GM23248 (cell line): ENCODE data around the gene GALNT7. TPM values are rescaled to one million over a fixed set of nuclear protein-coding genes. Genes with fewer than 3 reads are reported as not detected.

ENCODE experiments used
- DNase-seq: peaks from one replicate; pipeline ENCODE4 v3.0.0-alpha.2; 2015
- H2AFZ ChIP-seq: fragments of 200-600 bp; sonication (generic); 2 replicates; pipeline ENCODE4 v1.6.1; 2016; ENCODE audit warnings: antibody characterized with exemption
- H3F3A ChIP-seq: fragments of 200-600 bp; sonication (generic); 2 replicates; pipeline ENCODE4 v1.6.1; 2016; ENCODE audit warnings: mild to moderate bottlenecking, antibody characterized with exemption, mixed run types; ENCODE audit not compliant: insufficient read depth
- H3K27ac ChIP-seq: fragments of 200-600 bp; sonication (generic); 2 replicates; pipeline ENCODE4 v1.5.1; 2016; ENCODE audit warnings: mild to moderate bottlenecking
- H3K27me3 ChIP-seq: fragments of 200-600 bp; sonication (generic); replicated peaks from 2 replicates; pipeline ENCODE4 v1.6.1; 2016; ENCODE audit warnings: mild to moderate bottlenecking; ENCODE audit not compliant: insufficient read depth
- H3K36me3 ChIP-seq: fragments of 200-600 bp; sonication (generic); 2 replicates; pipeline ENCODE4 v1.6.1; 2016; ENCODE audit warnings: low read depth, mild to moderate bottlenecking
- H3K4me1 ChIP-seq: fragments of 200-600 bp; sonication (generic); 2 replicates; pipeline ENCODE4 v1.6.1; 2016; ENCODE audit warnings: mild to moderate bottlenecking; ENCODE audit not compliant: insufficient read depth
- H3K4me2 ChIP-seq: fragments of 200-600 bp; sonication (generic); one replicate; pipeline ENCODE4 v1.6.1; 2016; ENCODE audit warnings: mild to moderate bottlenecking; ENCODE audit not compliant: unreplicated experiment
- H3K4me3 ChIP-seq: fragments of 200-600 bp; sonication (generic); 2 replicates; pipeline ENCODE4 v1.5.1; 2016; ENCODE audit warnings: mild to moderate bottlenecking
- H3K79me2 ChIP-seq: fragments of 200-600 bp; sonication (generic); 2 replicates; pipeline ENCODE4 v1.6.1; 2016; ENCODE audit warnings: mild to moderate bottlenecking; ENCODE audit not compliant: insufficient read depth
- H3K9ac ChIP-seq: fragments of 200-600 bp; sonication (generic); 2 replicates; pipeline ENCODE4 v1.6.1; 2016; ENCODE audit warnings: mild to moderate bottlenecking
- H3K9me2 ChIP-seq: fragments of 200-600 bp; sonication (generic); 2 replicates; pipeline ENCODE4 v1.6.1; 2016; ENCODE audit warnings: mixed run types, mild to moderate bottlenecking, moderate library complexity; ENCODE audit not compliant: insufficient read depth
- H3K9me3 ChIP-seq: fragments of 200-600 bp; sonication (generic); one replicate; pipeline ENCODE4 v1.6.1; 2017; ENCODE audit warnings: low read depth
- H4K20me1 ChIP-seq: fragments of 200-600 bp; sonication (generic); 2 replicates; pipeline ENCODE4 v1.6.0; 2016; ENCODE audit not compliant: insufficient read depth
- EZH2 ChIP-seq: fragments of 200-600 bp; sonication (generic); IDR thresholded peaks from 2 replicates; pipeline ENCODE4 v1.6.1; 2018; ENCODE audit warnings: antibody characterized with exemption, mild to moderate bottlenecking; ENCODE audit not compliant: insufficient read depth, poor library complexity, severe bottlenecking
- EZH2phosphoT487 ChIP-seq: fragments of 200-600 bp; sonication (generic); IDR thresholded peaks from 2 replicates; pipeline ENCODE4 v1.6.1; 2018; ENCODE audit warnings: antibody characterized with exemption, moderate library complexity, mild to moderate bottlenecking, low read depth; ENCODE audit not compliant: insufficient read depth
- WGBS, 2 experiments: methylation state at CpG; one replicate each; pipeline ENCODE4 v1.1.6; 2015 to 2017; ENCODE audit warnings: low lambda C conversion rate in 2 of 2, low coverage in 1 of 2; ENCODE audit errors: missing lambda C conversion rate in 2 of 2; 5-methylcytosine and 5-hydroxymethylcytosine counted together
- in situ Hi-C: fragments of 300-500 bp; cut with MboI; formaldehyde crosslinking; loops from 2 replicates; pipeline ENCODE4 v1.15.0; 2020
- polyA plus RNA-seq: library from polyadenylated mRNA; unstranded; fragments of >200 nt; fragmentation: Nextera tagmentation; extraction: Ambion mirVana; gene quantifications from 2 replicates; pipeline ENCODE4 v1.2.1, GENCODE V29; 2016
- total RNA-seq: library from RNA; depleted of rRNA; stranded (reverse); fragments of >200 nt; shearing (Covaris generic); gene quantifications from 2 replicates; pipeline ENCODE4 v1.2.3, GENCODE V29; 2014

Gene GALNT7
- total and polyA plus RNA-seq, 2 experiments from 2014 or later = 5.8 to 13.1 TPM

DNA sequence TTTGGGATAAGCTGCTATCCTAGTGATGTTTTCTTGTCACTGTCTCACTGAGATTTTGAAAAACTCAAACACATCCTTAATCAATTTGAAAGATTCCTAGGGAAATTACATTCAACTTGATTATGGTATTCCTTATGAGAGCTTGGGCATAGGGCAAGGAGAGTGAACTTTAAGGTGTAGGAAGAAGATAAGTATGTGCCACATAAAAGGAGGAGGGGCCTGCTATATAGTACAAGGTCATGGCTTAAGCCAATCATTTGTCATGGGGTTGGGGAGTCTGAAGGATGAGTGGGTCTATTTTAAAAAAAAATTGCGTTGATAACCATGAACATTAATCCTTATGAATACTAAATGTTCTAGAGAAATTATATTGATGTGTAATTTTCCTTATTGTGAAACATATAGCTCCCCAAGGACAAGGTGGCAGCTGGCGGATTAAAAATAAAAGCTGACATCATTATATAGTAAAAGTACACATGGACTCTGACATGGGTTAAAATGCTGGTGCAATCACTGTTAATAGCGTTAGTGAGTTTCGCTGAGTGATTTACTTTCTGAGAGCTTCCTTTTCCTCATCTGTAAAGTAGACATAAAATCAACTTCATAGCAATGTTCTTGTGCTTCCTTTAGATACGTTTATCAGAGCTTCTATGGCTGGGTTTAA lies 17.4 kb downstream of the GALNT7 start:
- in situ Hi-C loops = no loop called here

DNA sequence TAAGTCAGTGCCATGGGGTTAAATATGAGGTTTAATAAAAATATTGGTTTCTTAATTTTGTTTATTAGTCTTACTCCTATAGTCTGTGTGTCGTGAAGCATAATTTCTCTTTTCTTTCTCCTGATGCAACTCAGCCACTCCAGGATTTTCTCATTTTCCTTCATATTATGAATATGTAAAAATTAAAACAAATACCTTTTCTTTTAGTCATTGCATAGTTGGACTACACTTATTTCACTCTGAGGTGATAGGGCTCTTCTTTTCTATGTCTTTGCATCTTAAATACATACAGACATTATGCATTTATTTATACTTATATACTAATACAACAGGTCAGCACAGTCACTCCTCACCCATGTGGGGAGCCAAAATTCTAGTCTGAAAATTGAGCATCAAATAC lies 19.1 kb downstream of the GALNT7 start:
- Histone ChIP-seq H4K20me1 (no peaks in the 10 kb centered on the region), H3K9me2 (no peaks in the 10 kb centered on the region), H3K36me3 (no peaks in the 10 kb centered on the region), H3K79me2 (no peaks in the 10 kb centered on the region), H3K27ac (no peak overlapping the region), H3K4me2 (no peak overlapping the region), H3K9me3 (no peaks in the 10 kb centered on the region), H3K27me3 (no peaks in the 10 kb centered on the region), H3K4me3 (no peak overlapping the region), H3K4me1 (peaks cover 19% of the 10 kb centered on the region), H2AFZ (no peak overlapping the region), H3F3A (0 out of 2 replicates have a peak, but pooled peaks cover 1% of the 10 kb centered on the region), H3K9ac (no peak overlapping the region)
- no peak for TF ChIP-seq EZH2phosphoT487
- no peak for TF ChIP-seq EZH2
- DNase-seq = no peak
- in situ Hi-C loops = no loop called here
- 86 to 95% methylated on average over 1 of the region's 1 CpG for WGBS, 2 experiments

More for the DNA sequence above, 17.4 kb downstream of the GALNT7 start:
- DNase-seq = no peak
- Histone ChIP-seq H3K36me3 (no peaks in the 10 kb centered on the region), H3K4me1 (peaks cover 30% of the 10 kb centered on the region), H3K79me2 (no peaks in the 10 kb centered on the region), H3K27ac (no peak overlapping the region), H4K20me1 (no peaks in the 10 kb centered on the region), H3F3A (peaks cover 15% of the 10 kb centered on the region), H2AFZ (no peak overlapping the region), H3K4me3 (no peak overlapping the region), H3K4me2 (no peak overlapping the region), H3K9ac (no peak overlapping the region), H3K27me3 (no peaks in the 10 kb centered on the region), H3K9me3 (no peaks in the 10 kb centered on the region), H3K9me2 (no peaks in the 10 kb centered on the region)
- WGBS, 2 experiments = 93 to 94% methylated on average over 5 of the region's 5 CpGs
- TF ChIP-seq EZH2phosphoT487 (no peak), EZH2 (no peak)

DNA sequence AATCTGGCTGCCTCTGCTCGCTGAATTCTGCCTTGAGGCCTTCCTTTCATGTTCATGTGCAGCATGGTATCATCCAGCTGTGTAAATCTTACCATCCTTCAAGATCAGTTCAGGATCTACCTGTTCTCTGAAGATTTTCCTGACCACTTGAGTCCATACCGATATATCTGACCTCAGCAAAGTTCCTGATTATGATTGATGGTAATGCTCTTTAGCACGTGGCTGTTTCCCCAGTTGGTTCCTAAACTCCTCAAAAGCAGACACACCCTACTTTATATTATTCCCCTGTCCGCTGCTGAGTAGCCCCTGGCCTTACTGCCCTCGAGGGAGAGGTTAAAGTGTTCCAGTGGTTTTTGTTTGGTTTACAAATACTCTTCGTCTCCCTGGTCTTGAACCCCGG lies 20.0 kb downstream of the GALNT7 start:
- Histone ChIP-seq H3K9me3 (no peaks in the 10 kb centered on the region), H3K4me3 (no peak overlapping the region), H3K27me3 (no peaks in the 10 kb centered on the region), H3K4me2 (no peak overlapping the region), H3K9ac (no peak overlapping the region), H3K4me1 (peaks cover 16% of the 10 kb centered on the region), H4K20me1 (no peaks in the 10 kb centered on the region), H3K36me3 (no peaks in the 10 kb centered on the region), H3K27ac (no peak overlapping the region), H3K9me2 (no peaks in the 10 kb centered on the region), H3K79me2 (no peaks in the 10 kb centered on the region), H2AFZ (no peak overlapping the region), H3F3A (no peaks in the 10 kb centered on the region)
- DNase-seq = no peak
- TF ChIP-seq EZH2phosphoT487 (no peak), EZH2 (no peak)
- 87 to 89% methylated on average over 7 of the region's 7 CpGs for WGBS, 2 experiments
- in situ Hi-C loops = no loop called here

DNA sequence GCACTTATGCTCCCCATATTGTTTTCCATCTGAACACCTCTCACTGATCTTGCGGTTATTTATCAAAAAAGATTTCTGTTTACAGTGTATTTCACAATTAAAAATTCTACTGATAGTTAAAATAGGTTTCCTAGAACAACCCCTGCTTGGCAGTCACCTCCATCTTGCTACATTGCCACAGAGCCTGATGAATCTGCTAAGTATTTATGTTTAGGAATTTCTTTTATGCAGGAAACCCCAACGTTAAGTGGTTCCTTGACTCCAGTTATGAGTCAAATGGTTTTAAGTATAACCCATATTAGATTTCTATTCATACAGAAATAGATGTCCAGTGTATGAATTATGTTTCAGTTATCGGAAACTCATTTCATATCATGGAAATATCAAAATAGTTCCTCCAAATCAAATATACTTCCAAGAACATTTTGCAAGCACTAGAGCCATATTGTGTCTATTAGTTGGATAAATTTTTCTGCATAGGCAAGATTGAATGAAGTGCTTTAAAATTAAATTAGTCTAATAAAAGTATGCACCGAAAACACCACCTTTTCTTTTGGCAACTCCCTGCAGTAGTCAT lies 20.6 kb downstream of the GALNT7 start:
- H2AFZ ChIP-seq = no peak overlapping the region
- WGBS, 2 experiments = 85 to 92% methylated on average over 4 of the region's 4 CpGs
- H3K4me1 ChIP-seq = peaks cover 16% of the 10 kb centered on the region
- no peak overlapping the region for H3K27ac ChIP-seq
- H3K4me2 ChIP-seq = no peak overlapping the region
- H3K9me3 ChIP-seq = no peaks in the 10 kb centered on the region
- H3K27me3 ChIP-seq = no peaks in the 10 kb centered on the region
- DNase-seq = peak; percentile 41
- no peaks in the 10 kb centered on the region for H3K79me2 ChIP-seq
- H3K9ac ChIP-seq = no peak overlapping the region
- no peaks in the 10 kb centered on the region for H4K20me1 ChIP-seq
- no peaks in the 10 kb centered on the region for H3F3A ChIP-seq
- H3K36me3 ChIP-seq = no peaks in the 10 kb centered on the region
- H3K9me2 ChIP-seq = no peaks in the 10 kb centered on the region
- in situ Hi-C loops = no loop called here
- H3K4me3 ChIP-seq = no peak overlapping the region
- TF ChIP-seq EZH2 (no peak), EZH2phosphoT487 (no peak)
